Stimulated activated CD8-positive, alpha-beta memory T cell treated with anti-CD3 and anti-CD28 coated beads, Interleukin-15, amount 100 ng/mL, for 48 hours (primary cell): ENCODE data around the gene RALB.
"Not testable (repeated sequence)": the region's sequence is repeated elsewhere in the genome, so short reads cannot be mapped to it uniquely, and the experiment has no call there.

Source experiments
- DNase-seq, 2 donors: peaks; one replicate each; pipeline ENCODE4 v3.0.0-alpha.2; 2020; ENCODE audit warnings: low read depth in 2 of 2

The RALB gene

GRCh38 chr2:120315367-120316033 lies 62.8 kb downstream of the RALB start:
- no peak for DNase-seq

GRCh38 chr2:120316071-120316470 lies 63.4 kb downstream of the RALB start:
- DNase-seq: no peak

GRCh38 chr2:120316528-120317179 lies 64.0 kb downstream of the RALB start:
- DNase-seq: no peak

- DNase-seq: no peak
Observed at GRCh38 chr2:120317180-120317533, 64.5 kb downstream of the RALB start.

- no peak for DNase-seq
Observed at GRCh38 chr2:120317916-120318315, 65.3 kb downstream of the RALB start.

GRCh38 chr2:120318626-120319025 lies 66.0 kb downstream of the RALB start:
- no peak for DNase-seq

- DNase-seq: no peak
Observed at GRCh38 chr2:120319123-120319522, 66.5 kb downstream of the RALB start.

- DNase-seq: no peak
Observed at GRCh38 chr2:120319686-120320317, 67.2 kb downstream of the RALB start.

- no peak for DNase-seq
Observed at GRCh38 chr2:120320318-120320851, 67.7 kb downstream of the RALB start.

- DNase-seq: not testable (repeated sequence)
Observed at GRCh38 chr2:120320887-120321556, 68.4 kb downstream of the RALB start.

- no peak for DNase-seq
Observed at GRCh38 chr2:120321721-120322284, 69.2 kb downstream of the RALB start.

GRCh38 chr2:120322329-120322728 lies 69.7 kb downstream of the RALB start:
- no peak for DNase-seq

- DNase-seq: no peak
Observed at GRCh38 chr2:120323214-120323613, 70.6 kb downstream of the RALB start.

GRCh38 chr2:120323807-120324399 lies 71.3 kb downstream of the RALB start:
- no peak for DNase-seq

- DNase-seq: no peak
Observed at GRCh38 chr2:120324933-120325332, 72.3 kb downstream of the RALB start.

- no peak for DNase-seq
Observed at GRCh38 chr2:120326066-120326465, 73.4 kb downstream of the RALB start.

GRCh38 chr2:120330946-120331822 lies 78.5 kb downstream of the RALB start:
- no peak for DNase-seq

- DNase-seq: no peak
Observed at GRCh38 chr2:120331903-120332302, 79.3 kb downstream of the RALB start.

GRCh38 chr2:120332384-120332783 lies 79.7 kb downstream of the RALB start:
- DNase-seq: no peak

- no peak for DNase-seq
Observed at GRCh38 chr2:120334068-120334467, 81.4 kb downstream of the RALB start.

GRCh38 chr2:120336749-120337148 lies 84.1 kb downstream of the RALB start:
- no peak for DNase-seq
